ENCODE data around the gene ELMO2.

ELMO2 gene, protein sequence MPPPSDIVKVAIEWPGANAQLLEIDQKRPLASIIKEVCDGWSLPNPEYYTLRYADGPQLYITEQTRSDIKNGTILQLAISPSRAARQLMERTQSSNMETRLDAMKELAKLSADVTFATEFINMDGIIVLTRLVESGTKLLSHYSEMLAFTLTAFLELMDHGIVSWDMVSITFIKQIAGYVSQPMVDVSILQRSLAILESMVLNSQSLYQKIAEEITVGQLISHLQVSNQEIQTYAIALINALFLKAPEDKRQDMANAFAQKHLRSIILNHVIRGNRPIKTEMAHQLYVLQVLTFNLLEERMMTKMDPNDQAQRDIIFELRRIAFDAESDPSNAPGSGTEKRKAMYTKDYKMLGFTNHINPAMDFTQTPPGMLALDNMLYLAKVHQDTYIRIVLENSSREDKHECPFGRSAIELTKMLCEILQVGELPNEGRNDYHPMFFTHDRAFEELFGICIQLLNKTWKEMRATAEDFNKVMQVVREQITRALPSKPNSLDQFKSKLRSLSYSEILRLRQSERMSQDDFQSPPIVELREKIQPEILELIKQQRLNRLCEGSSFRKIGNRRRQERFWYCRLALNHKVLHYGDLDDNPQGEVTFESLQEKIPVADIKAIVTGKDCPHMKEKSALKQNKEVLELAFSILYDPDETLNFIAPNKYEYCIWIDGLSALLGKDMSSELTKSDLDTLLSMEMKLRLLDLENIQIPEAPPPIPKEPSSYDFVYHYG

DNA sequence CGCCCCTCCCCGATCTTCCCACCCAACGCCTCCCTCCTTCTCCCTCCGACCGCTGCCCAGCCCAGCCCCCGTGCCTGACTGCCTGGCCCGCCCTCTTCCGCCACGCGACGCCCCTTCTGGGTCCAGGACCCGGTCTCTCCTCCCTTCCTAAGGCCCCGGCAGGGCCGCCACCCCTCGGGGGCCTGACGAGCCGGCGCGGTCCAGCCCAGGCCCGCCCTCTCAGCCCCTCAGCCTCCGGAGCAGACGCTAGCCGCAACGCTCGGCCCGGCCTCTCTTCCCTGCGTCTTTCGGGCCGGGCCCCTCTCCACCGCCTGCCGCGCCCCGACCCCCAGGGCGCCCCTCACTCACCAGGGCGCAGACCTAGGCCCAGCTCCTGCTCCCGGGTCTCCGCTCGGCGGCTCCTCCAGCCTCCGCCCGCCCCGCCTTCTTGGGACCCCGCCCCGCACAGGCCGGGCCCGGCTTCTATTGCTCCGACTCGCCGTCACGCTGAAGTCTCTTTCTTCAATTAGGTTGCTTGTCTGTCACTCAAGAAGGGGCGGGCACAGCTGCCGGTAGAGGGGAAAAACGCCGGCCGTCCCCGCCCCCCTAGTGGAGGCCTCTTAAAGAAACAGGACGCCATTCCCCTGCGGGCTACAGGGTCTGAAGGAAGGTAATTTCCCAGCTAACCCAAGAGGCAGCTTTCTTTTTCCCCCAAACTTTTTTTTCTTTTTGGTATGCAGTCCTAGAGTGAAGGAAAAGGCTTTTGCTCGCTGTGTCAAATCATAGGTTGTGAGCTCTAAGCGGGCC, at the start of gene ELMO2:
Gene ELMO2 (minus strand): TSS at position 416 of the 786 bp plus-strand sequence. CDS start 12,133 bp downstream, outside the sequence.
- peak; percentile 99 for DNase-seq

DNA sequence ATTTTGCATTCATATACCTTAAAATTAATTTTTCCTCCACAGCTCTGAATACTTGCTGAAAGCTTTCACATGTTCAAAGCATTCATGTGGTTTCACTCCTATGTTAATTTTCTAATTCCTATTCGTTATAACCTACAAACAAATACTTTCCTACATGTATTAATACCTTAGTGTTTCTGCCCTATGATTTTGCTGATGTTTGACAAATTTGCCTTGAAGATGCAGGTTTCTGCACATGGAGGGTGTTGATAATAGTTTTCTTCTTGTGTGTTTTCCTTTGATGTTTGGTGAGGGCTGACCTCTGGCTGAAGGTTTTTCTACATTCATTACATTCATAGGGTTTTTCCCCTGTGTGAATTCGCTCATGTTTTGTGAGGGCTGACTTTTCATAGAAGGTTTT, 49.3 kb upstream of the ELMO2 start:
- DNase-seq: no peak

DNA sequence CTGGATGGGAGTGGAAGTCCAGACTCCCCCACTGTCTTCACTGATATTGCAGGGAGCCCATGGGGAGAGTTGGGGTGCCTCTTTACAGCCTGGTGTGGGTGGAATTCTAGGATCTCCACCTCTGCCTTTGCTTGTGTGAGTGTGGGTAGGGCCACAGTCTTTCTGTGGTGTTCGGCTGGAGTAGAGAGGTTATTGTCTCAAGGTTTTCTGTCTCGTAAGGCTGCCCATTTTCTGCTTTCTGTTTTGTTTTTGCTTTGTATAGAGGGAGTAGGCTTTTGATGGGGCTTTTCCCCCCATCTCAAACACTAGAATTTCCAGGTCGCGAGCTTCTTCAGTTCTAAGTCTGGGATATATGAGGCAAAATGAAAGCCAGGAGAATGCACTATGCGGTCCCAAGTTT, 40.4 kb upstream of the ELMO2 start:
- no peak for DNase-seq

DNA sequence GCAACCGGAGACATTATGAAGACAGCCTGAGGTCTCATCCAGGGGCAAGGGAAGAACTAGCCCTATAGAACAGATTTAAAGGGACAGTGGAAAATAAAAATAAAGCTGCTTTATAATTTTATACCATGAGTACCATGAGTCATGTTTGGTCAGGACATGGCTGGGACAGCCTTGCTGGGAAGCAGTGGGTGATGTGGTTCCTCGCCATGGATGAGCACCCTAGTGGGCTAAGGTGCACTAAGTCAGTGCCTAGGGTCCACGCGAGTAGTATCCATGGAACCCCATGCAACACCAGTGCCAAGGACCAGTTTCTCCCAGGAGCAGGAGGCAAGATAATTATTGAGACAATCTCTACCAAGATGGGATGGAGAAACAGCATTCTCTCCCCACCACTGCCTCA, 33.4 kb upstream of the ELMO2 start:
- DNase-seq: no peak

DNA sequence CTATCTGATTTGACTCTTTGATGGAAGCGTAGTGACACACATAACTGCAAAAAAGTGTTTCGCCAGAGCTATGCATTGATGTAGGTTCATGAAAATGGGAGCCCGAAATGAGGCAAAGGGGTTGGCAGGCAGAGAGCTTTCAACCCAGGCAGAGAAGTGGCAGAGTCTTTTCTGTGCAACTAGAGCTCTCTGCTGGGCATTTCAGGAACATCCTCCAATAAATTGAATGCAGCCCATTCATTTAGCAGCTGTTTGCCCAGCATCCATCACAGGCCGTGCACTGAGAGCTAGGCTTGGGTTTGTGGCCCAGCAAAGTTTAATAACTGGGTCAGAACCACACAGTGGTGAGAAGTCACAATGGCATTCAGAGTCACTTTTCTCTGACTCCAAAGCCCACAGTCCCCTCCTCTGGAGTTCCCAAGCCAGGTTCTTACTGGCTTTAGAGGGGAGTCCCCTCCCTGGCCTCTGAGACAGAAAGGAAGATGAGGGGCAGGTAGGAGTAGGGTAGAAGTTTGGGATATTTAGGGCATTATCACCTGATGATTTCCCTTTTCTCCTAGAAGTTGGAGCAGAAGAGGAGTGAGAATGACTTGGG, 31.8 kb upstream of the ELMO2 start:
- DNase-seq: peak; percentile 66

DNA sequence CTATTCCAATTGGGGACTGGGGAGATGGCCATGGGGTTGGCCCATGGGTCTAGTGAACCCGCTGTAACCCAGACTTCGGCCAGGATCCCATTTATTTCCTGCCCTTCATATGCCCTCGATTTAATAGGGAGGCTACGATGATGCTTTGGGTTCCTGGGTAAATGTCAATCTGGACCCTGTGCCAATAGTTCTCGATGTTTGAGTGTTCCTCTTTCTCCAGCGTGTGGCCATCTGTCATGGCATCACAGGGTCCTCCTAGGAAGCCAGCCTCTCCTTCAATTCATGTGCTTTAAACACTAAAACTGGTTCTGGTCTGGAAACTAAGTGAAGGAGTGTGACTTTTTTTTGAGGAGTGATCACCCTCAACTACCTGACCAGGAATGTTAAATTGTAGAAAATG, 28.7 kb upstream of the ELMO2 start:
- DNase-seq: no peak

DNA sequence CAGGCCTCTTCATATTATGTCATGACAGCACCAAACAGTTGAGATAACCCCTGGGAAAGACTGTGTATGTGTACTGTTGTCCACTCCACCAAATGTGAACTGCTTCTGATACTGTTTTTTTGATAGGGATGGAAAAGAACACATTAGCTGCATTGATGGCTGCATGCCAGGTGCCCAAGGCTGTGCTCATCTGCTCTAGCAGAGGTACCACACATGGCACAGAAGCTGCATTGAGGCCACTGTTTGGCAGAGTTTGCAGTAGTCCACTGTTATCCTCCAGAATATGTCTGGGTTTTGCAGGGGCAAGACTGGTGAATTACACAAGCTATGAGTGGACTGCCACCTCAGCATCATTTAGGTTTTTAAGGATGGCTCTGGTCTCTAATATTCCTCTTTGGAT, 28.2 kb upstream of the ELMO2 start:
- no peak for DNase-seq

DNA sequence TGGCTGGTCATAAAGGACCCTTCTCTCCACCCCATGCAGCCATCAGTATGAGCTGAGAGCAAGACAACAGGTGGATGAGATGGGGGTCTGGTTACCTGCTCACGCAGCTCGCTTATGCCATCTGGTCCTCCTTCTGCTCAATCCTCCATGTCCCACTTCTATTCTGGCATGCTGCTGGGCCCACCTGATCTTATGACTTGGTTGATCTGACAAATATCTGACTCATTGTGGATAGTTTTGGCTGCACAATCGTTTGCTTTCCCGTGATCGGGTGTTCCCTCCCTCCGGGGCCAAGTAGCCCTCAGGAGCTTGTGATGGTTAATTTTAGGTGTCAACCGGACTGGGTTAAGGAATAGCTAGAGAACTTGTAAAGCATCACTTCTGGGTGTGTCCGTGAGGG, 26.6 kb upstream of the ELMO2 start:
- no peak for DNase-seq

DNA sequence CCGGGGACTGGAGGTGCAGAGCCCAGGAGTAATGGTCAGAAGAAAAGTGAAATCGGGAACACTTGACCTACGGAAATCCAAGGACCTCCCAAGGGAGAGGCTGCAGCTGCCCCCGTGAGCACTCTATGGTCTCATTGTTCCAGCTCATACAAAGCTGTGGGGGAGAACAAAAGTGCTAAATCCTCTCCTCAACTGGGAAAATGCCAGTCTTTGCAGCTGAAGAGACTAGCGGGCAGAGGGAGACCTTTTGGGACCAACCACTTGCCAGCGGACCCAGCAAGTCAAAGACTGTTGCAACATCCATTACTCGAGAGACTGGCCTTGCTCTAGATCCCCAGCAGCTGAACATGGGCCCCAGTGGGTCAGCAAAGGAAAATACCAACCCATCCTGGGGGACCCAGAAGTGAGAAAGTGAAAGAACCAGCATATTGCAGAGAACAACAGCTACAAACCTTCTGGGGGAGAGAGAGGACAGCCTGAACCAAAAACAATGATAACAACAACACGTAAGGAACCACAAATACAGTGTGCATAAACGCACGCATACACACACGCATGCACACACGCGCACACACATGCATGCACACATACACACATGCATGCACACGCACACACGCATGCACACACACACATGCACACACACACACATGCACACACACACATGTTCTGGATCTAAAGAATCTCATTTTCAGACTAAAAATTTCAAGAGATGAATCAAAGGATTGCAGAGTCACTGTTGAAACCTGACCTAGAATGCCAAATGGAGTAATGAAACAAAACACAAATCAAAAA, 24.7 kb upstream of the ELMO2 start:
- no peak for DNase-seq

DNA sequence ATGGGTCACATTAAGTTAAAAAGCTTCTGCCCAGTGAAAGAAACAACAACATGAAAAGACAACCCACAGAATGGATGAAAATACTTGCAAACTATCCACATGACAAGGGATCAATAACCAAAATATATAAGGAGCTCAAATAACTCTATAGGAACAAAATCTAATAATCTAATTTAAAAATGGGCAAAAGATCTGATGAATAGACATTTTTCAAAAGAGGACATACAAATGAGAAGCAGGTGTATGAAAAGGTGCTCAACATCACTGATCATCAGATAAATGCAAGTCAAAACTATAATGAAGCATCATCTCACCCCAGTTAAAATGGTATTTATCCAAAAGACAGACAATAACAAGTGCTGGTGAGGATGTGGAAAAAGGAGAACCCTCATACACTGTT, 21.0 kb upstream of the ELMO2 start:
- DNase-seq: no peak

DNA sequence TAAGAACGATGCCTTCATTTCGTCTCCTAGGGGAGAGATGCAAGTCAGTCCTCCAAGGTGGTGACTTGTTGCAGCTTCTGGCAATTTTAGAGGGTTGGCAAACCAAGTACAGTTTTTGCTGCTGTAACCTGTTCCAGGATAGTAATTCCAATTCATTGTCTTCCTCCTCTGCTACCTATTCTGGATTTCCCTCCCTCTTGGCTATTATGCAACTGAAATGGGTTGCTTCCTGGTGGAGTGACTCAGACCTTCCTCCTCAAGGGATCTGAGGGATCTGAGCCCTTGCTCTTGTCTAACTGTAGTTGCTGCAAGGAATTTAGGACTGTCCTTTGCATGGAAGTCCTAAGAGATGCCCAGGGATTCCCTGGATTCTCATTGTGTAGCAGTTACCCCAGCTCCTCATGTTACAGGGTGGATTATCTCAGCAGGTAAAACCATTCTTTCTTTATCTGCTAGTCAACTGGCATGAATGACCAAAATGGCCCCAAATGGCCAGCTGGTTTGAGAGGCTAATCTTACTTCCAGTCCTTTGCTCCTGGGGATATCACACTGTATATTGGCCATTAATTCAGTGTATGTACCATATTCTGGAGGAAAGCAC, 17.6 kb upstream of the ELMO2 start:
- DNase-seq: no peak

DNA sequence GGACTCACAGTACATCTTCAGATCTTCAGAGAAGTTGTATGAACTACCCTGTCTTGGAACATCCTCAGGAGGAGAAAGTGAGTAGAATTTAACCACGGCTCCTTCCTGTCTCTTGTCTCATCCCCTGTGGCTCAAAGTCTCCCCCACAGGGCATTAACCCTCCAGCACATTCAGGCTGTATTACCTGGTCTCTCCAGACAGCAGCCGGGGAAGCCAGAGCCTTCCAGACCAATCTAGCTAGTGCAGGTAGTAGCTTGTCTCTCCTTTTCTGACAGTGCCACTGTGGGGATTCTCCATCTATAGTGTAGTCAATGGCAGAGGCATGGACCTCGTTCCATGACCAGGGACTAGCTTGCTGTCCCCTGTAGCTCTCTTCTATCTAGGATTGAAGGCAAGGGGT, 16.9 kb upstream of the ELMO2 start:
- no peak for DNase-seq

DNA sequence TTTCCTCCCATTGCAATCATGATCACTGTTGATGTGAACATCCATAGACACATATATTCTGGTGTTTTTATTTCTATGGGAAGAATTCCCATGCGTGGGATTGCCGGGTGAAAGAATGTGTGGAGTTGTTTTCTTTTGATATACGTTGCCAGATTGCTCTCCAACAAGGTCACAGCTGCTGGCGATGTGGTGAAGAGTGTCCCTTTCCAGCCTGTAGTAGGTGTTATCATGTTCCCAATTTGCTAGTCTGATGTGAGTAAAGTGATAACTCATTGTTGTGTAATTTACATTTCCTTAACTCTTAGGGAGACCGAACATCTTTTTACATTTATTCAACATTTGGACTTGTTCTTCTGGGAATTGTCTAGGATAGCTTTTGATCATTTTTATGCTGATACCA, 14.5 kb upstream of the ELMO2 start:
- DNase-seq: no peak

DNA sequence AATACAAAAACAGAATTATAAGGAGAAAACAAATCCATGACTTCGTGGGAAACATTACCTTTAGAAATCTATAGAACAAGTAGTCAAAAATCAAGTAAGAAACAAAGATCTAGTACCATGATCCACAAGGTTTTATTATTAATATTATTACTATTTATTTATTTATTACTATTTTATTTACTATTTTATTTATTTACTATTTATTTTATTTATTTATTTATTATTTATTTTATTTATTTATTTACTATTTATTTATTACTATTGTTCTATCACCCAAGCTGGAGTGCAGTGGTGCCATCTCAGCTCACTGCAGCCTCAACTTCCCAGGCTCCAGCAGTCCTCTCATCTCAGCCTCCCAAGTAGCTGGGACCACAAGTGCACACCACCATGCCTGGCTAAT, 13.5 kb upstream of the ELMO2 start:
- no peak for DNase-seq

DNA sequence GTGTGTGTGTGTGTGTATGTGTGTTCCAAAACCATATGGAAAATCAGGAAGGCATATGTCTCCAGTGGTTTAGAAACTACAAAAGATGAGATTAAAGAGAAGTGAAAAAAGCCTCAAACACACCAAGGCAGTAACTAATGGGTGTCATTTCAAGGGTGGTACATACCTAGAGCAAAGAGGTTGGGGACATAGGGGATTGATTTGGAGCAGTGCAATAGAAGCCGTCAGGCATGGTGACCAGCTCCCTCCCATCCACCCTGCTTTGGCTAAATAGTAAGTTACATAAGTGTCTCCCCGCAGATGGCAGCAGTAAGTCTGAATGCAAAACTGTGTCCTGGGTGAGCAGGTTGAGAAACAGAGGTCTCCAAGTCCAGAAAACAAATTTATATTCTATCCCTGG, 10.4 kb upstream of the ELMO2 start:
- no peak for DNase-seq

DNA sequence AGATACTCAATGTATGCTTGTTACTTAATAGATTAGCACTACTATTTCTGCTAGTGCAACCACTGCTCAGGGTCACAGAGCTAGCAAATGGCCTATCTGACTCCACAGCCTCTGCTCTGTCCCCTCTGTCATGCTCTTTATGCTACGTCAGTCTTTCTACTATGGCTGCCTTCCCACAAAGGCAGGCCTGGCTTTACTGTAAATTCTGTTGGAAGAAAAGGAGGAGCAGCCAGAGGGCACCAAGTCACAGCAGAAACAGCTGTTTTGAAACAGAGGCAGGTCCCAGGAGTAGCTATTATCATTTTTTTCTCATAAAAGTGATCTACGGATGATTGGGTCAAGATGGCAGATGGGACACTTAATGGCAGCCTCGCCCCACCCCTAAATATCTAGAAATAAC, 10.0 kb upstream of the ELMO2 start:
- DNase-seq: no peak

DNA sequence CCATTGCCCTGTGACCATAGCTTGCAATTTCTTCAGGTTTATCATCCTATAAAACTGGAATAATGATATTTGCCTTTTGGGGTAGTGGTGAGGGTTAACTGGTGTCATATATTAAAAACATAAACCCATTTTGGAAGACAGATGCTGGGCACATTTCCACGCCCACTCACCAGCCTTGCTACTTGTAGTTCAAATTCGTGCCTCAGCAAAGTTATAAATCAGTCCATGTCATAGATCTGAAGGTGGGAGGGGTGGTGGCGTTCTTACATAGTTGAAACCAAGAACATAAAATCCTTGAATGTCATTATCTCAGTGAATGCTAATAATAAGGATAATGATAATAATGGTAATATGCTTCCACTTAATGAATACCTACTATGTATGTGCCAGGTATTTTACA, 9.4 kb upstream of the ELMO2 start:
- no peak for DNase-seq

DNA sequence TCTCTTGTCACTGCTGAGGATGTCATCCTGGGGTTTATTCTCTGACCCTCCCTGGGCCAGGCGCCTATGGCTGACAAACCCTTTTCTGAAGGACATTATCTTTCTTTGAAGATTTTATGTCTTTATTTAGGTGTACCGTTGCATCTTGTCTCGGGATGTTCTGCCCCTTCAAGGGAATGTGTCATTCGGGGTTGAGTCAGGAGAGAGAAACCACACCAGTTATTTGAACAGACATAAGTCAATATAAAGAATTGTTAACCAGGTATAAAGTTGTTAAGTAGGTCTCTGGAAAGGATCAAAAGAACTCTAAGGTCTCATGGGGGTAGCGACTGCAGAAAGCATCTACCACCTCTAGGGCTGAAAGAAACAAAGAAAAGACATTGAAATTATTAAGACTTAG, 8.2 kb upstream of the ELMO2 start:
- DNase-seq: no peak

DNA sequence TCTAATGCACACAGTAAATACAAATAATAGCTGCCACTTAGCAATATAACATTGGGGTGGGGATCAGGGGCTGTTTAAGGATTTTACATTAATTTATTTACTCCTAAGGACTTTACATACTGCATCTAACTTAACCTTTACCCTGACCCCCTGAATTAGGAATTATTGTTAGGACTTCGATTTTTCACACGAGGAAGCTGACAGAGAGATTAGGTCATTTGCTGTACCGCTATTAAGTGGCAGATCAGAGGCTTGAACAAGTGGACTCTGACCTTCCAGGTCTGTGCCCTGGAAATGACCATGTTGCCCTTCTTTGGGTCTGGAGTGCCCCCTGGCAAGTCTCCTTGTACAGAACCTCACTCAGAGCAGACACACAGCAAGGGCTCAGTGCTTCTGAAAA, 5.2 kb upstream of the ELMO2 start:
- DNase-seq: no peak

DNA sequence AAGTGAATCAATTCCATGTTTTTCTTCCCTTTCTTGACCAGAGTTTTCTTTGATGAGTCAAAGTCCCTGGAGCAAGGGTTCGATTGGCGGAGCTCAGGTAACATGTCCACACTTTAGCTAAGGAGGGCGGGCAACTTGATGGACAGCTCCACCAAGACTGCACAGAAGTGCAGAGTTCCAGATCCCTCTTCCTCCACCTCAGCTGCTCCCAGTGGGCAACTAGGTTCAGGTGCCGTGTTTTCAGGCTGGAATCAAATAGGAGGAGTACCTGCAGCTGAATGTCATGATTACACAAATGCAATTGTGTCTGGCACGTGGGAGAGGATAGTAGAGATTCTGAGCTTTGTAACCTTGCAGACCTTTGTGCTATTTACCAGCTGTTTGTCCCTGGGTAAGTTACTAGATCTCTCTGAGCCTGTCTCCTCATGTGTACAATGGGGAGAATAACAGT, 1.9 kb upstream of the ELMO2 start:
- no peak for DNase-seq

DNA sequence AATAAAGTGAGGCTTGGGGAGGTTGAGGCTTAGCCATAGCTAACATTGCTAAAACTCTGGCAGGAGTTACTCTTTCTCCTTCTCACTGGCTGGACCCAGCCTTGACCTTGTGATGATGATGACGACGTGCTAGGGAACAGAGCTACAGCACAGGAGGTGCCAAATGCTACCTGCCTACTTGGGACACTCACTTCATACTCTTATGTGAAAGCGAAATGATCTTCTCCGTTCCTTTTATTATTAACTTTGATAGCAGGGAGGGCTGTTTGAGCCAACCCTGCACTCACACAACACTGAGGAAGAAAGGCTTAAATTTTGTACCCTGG, 1.2 kb upstream of the ELMO2 start:
- no peak for DNase-seq

DNA sequence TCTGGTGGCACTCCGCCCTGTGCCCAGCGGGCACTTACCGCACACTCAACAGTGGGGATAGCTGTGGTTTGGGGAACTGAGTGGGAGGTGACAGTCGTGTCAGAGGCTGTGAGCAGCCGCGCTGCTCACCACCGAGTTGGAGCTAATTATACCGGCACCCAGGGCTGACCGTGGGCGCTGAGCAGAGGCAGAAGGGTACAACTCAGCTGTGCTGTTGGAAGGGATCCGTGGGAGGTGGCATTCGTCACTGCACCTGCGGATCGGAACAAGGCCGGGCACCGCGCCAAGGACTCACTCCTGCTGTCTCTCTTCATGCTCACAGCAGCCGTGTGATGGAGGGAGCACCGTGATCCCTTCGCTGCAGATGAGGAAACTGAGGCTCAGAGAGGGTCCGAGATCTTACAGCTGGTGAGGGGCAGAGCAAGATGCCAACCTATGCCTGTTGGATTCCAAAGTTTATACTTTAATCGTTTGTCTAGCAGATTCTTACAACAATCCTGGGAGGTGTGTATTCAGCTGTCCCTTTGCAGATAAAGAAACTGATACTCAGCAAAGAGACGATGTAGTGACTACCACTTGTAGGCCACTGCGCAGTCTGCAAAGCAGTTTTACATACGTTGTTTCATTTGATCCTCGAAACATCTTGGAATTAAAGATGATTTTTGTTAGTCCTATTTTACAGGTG, 713 bp upstream of the ELMO2 start:
- DNase-seq: peak; percentile 71
